Measurements from ENCODE around the gene PAF1. TPM values are rescaled to one million over a fixed set of nuclear protein-coding genes. Genes with fewer than 3 reads are reported as not detected.
A peak's percentile ranks its signal among the peaks of the same experiment; 100 is the strongest.

The PAF1 gene
- total RNA-seq, 1 experiment from 2014 or later, result 25.3 TPM

GRCh38 chr19:39430675-39431593 is 40.0 kb upstream of the PAF1 start:
- Histone ChIP-seq H3K79me2 (ENCODE audit: low read length) (peaks cover 24% of the 10 kb centered on the region), H3K4me1 (ENCODE audit: low read length) (peaks cover 16% of the 10 kb centered on the region), H3K9ac (ENCODE audit: low read length) (no peak overlapping the region), H2AFZ (ENCODE audit: low read length) (no peak overlapping the region), H3K27me3 (ENCODE audit: low read length) (no peaks in the 10 kb centered on the region), H3K4me2 (ENCODE audit: low read depth, low read length, poor library complexity, severe bottlenecking) (no peak overlapping the region), H3K9me2 (replicated peaks; ENCODE audit: insufficient read depth, low read length) (no peaks in the 10 kb centered on the region), H4K20me1 (ENCODE audit: insufficient read depth, low read depth, low read length) (peaks cover 19% of the 10 kb centered on the region), H3K27ac (ENCODE audit: low read length) (peak overlapping the region; percentile 30), H3K36me3 (ENCODE audit: insufficient read depth, low read length) (peaks cover 25% of the 10 kb centered on the region), H3K4me3 (ENCODE audit: low read length) (no peak overlapping the region), H3K9me3 (ENCODE audit: low read length) (no peaks in the 10 kb centered on the region)
- DNase-seq, result peak; percentile 80

- Histone ChIP-seq H3K9ac (ENCODE audit: low read length) (no peak overlapping the region), H3K36me3 (ENCODE audit: insufficient read depth, low read length) (peaks cover 9% of the 10 kb centered on the region), H3K9me2 (replicated peaks; ENCODE audit: insufficient read depth, low read length) (no peaks in the 10 kb centered on the region), H3K4me3 (ENCODE audit: low read length) (no peak overlapping the region), H3K27me3 (ENCODE audit: low read length) (no peaks in the 10 kb centered on the region), H3K4me2 (ENCODE audit: low read depth, low read length, poor library complexity, severe bottlenecking) (no peak overlapping the region), H3K79me2 (ENCODE audit: low read length) (peaks cover under 1% of the 10 kb centered on the region; the same call in 1 of the 2 replicates), H3K27ac (ENCODE audit: low read length) (no peak overlapping the region), H3K9me3 (ENCODE audit: low read length) (no peaks in the 10 kb centered on the region), H4K20me1 (ENCODE audit: insufficient read depth, low read depth, low read length) (peaks cover 5% of the 10 kb centered on the region), H3K4me1 (ENCODE audit: low read length) (peaks cover 1% of the 10 kb centered on the region), H2AFZ (ENCODE audit: low read length) (no peak overlapping the region)
- DNase-seq, result peak; percentile 53
Observed at GRCh38 chr19:39428283-39429112, 37.6 kb upstream of the PAF1 start.

- no peaks in the 10 kb centered on the region for H3K79me2 ChIP-seq (ENCODE audit: low read length)
- no peaks in the 10 kb centered on the region for H3K27me3 ChIP-seq (ENCODE audit: low read length)
- peaks cover 2% of the 10 kb centered on the region; the same call in 1 of the 2 replicates for H3K36me3 ChIP-seq (ENCODE audit: insufficient read depth, low read length)
- no peak overlapping the region for H2AFZ ChIP-seq (ENCODE audit: low read length)
- no peak overlapping the region for H3K27ac ChIP-seq (ENCODE audit: low read length)
- no peaks in the 10 kb centered on the region for H3K4me1 ChIP-seq (ENCODE audit: low read length)
- no peaks in the 10 kb centered on the region for H4K20me1 ChIP-seq (ENCODE audit: insufficient read depth, low read depth, low read length)
- H3K4me3 ChIP-seq (ENCODE audit: low read length), result no peak overlapping the region
- DNase-seq, result no peak
- H3K9me2 ChIP-seq (replicated peaks; ENCODE audit: insufficient read depth, low read length), result no peaks in the 10 kb centered on the region
- no peak overlapping the region for H3K9ac ChIP-seq (ENCODE audit: low read length)
- no peak overlapping the region for H3K4me2 ChIP-seq (ENCODE audit: low read depth, low read length, poor library complexity, severe bottlenecking)
- H3K9me3 ChIP-seq (ENCODE audit: low read length), result no peaks in the 10 kb centered on the region
Observed at GRCh38 chr19:39427707-39428106, 36.8 kb upstream of the PAF1 start.

GRCh38 chr19:39426170-39426569 is 35.3 kb upstream of the PAF1 start:
- no peaks in the 10 kb centered on the region for H3K9me3 ChIP-seq (ENCODE audit: low read length)
- no peak overlapping the region for H3K4me2 ChIP-seq (ENCODE audit: low read depth, low read length, poor library complexity, severe bottlenecking)
- H3K4me1 ChIP-seq (ENCODE audit: low read length), result no peaks in the 10 kb centered on the region
- H3K9me2 ChIP-seq (replicated peaks; ENCODE audit: insufficient read depth, low read length), result no peaks in the 10 kb centered on the region
- no peaks in the 10 kb centered on the region for H3K27me3 ChIP-seq (ENCODE audit: low read length)
- H3K79me2 ChIP-seq (ENCODE audit: low read length), result no peaks in the 10 kb centered on the region
- no peak overlapping the region for H3K9ac ChIP-seq (ENCODE audit: low read length)
- no peaks in the 10 kb centered on the region for H4K20me1 ChIP-seq (ENCODE audit: insufficient read depth, low read depth, low read length)
- no peaks in the 10 kb centered on the region for H3K36me3 ChIP-seq (ENCODE audit: insufficient read depth, low read length)
- DNase-seq, result peak; percentile 60
- no peak overlapping the region for H2AFZ ChIP-seq (ENCODE audit: low read length)
- H3K27ac ChIP-seq (ENCODE audit: low read length), result no peak overlapping the region
- no peak overlapping the region for H3K4me3 ChIP-seq (ENCODE audit: low read length)

- H2AFZ ChIP-seq (ENCODE audit: low read length), result no peak overlapping the region
- H3K4me2 ChIP-seq (ENCODE audit: low read depth, low read length, poor library complexity, severe bottlenecking), result no peak overlapping the region
- H3K4me3 ChIP-seq (ENCODE audit: low read length), result no peak overlapping the region
- H3K27me3 ChIP-seq (ENCODE audit: low read length), result no peaks in the 10 kb centered on the region
- H3K4me1 ChIP-seq (ENCODE audit: low read length), result no peaks in the 10 kb centered on the region
- no peak overlapping the region for H3K9ac ChIP-seq (ENCODE audit: low read length)
- no peaks in the 10 kb centered on the region for H3K79me2 ChIP-seq (ENCODE audit: low read length)
- H3K27ac ChIP-seq (ENCODE audit: low read length), result no peak overlapping the region
- H4K20me1 ChIP-seq (ENCODE audit: insufficient read depth, low read depth, low read length), result no peaks in the 10 kb centered on the region
- no peaks in the 10 kb centered on the region for H3K36me3 ChIP-seq (ENCODE audit: insufficient read depth, low read length)
- no peaks in the 10 kb centered on the region for H3K9me2 ChIP-seq (replicated peaks; ENCODE audit: insufficient read depth, low read length)
- no peaks in the 10 kb centered on the region for H3K9me3 ChIP-seq (ENCODE audit: low read length)
- no peak for DNase-seq
Observed at GRCh38 chr19:39425744-39426143, 34.8 kb upstream of the PAF1 start.

- Histone ChIP-seq H3K9ac (ENCODE audit: low read length) (no peak overlapping the region), H3K9me3 (ENCODE audit: low read length) (no peaks in the 10 kb centered on the region), H3K9me2 (replicated peaks; ENCODE audit: insufficient read depth, low read length) (no peaks in the 10 kb centered on the region), H3K4me2 (ENCODE audit: low read depth, low read length, poor library complexity, severe bottlenecking) (no peak overlapping the region), H3K79me2 (ENCODE audit: low read length) (no peaks in the 10 kb centered on the region), H3K27me3 (ENCODE audit: low read length) (no peaks in the 10 kb centered on the region), H4K20me1 (ENCODE audit: insufficient read depth, low read depth, low read length) (no peaks in the 10 kb centered on the region), H3K4me1 (ENCODE audit: low read length) (no peaks in the 10 kb centered on the region), H3K4me3 (ENCODE audit: low read length) (no peak overlapping the region), H3K36me3 (ENCODE audit: insufficient read depth, low read length) (no peaks in the 10 kb centered on the region), H2AFZ (ENCODE audit: low read length) (no peak overlapping the region), H3K27ac (ENCODE audit: low read length) (no peak overlapping the region)
- DNase-seq, result no peak
Observed at GRCh38 chr19:39424934-39425333, 34.0 kb upstream of the PAF1 start.

GRCh38 chr19:39423258-39424086 is 32.6 kb upstream of the PAF1 start:
- Histone ChIP-seq H3K36me3 (ENCODE audit: insufficient read depth, low read length) (no peaks in the 10 kb centered on the region), H3K4me1 (ENCODE audit: low read length) (no peaks in the 10 kb centered on the region), H3K9me2 (replicated peaks; ENCODE audit: insufficient read depth, low read length) (no peaks in the 10 kb centered on the region), H3K9ac (ENCODE audit: low read length) (no peak overlapping the region), H4K20me1 (ENCODE audit: insufficient read depth, low read depth, low read length) (no peaks in the 10 kb centered on the region), H2AFZ (ENCODE audit: low read length) (no peak overlapping the region), H3K4me3 (ENCODE audit: low read length) (no peak overlapping the region), H3K9me3 (ENCODE audit: low read length) (no peaks in the 10 kb centered on the region), H3K27ac (ENCODE audit: low read length) (no peak overlapping the region), H3K27me3 (ENCODE audit: low read length) (no peaks in the 10 kb centered on the region), H3K4me2 (ENCODE audit: low read depth, low read length, poor library complexity, severe bottlenecking) (no peak overlapping the region), H3K79me2 (ENCODE audit: low read length) (no peaks in the 10 kb centered on the region)
- no peak for DNase-seq
